H1 (cell line): Measurements from ENCODE around the gene STARD3NL. TPM values are rescaled to one million over a fixed set of nuclear protein-coding genes. Genes with fewer than 3 reads are reported as not detected.
A peak's percentile ranks its signal among the peaks of the same experiment; 100 is the strongest.
"Not testable (repeated sequence)": the region's sequence is repeated elsewhere in the genome, so short reads cannot be mapped to it uniquely, and the experiment has no call there.

Experiments
- CTCF ChIA-PET: fragments of 300-600 bp; sonication (Branson Sonifier 250); formaldehyde crosslinking; loops from one replicate; lab custom pipeline; 2021; ENCODE audit not compliant: partially characterized antibody; lab: Charles Lee
- POLR2A ChIA-PET: fragments of 300-600 bp; sonication (Branson Sonifier 250); formaldehyde crosslinking; loops from one replicate; lab custom pipeline; 2021; ENCODE audit warnings: inconsistent platforms; ENCODE audit not compliant: partially characterized antibody; lab: Charles Lee
- DNase-seq, 2 experiments: peaks; one replicate each; pipeline versions ENCODE4 v3.0.0 to v3.0.0-alpha.2; 2010 to 2022; ENCODE audit warnings: low spot score in 2 of 2, low read depth in 1 of 2, mixed read lengths in 1 of 2
- FAIRE-seq: peaks from 2 replicates; lab custom pipeline; 2011; peaks lifted over from hg19 to GRCh38; lab: Jason Lieb, UNC
- H2AFZ ChIP-seq: 2 replicates; pipeline ENCODE4 v1.8.1; 2012; ENCODE audit warnings: low read length, inconsistent platforms
- H2AK5ac ChIP-seq: 2 replicates; pipeline ENCODE4 v1.6.1; 2013; ENCODE audit warnings: low read depth, low read length
- H2BK120ac ChIP-seq: replicated peaks from 2 replicates; pipeline ENCODE3; 2013; ENCODE audit warnings: low read depth, low read length, inconsistent platforms
- H2BK12ac ChIP-seq: 2 replicates; pipeline ENCODE4 v1.6.1; 2013; ENCODE audit warnings: low read depth, low read length
- H2BK15ac ChIP-seq: 2 replicates; pipeline ENCODE4 v1.6.1; 2013; ENCODE audit warnings: low read length
- H2BK20ac ChIP-seq: 2 replicates; pipeline ENCODE4 v1.6.1; 2013; ENCODE audit warnings: low read length
- H2BK5ac ChIP-seq: 2 replicates; pipeline ENCODE4 v1.6.1; 2013; ENCODE audit warnings: low read depth, low read length
- H3K14ac ChIP-seq: 2 replicates; pipeline ENCODE4 v1.6.1; 2013; ENCODE audit warnings: inconsistent platforms; ENCODE audit not compliant: insufficient read length
- H3K18ac ChIP-seq: 2 replicates; pipeline ENCODE4 v1.6.1; 2013; ENCODE audit warnings: low read length; ENCODE audit errors: extremely low read depth
- H3K23ac ChIP-seq: 2 replicates; pipeline ENCODE4 v1.6.1; 2013; ENCODE audit warnings: inconsistent platforms; ENCODE audit not compliant: insufficient read length
- H3K23me2 ChIP-seq: 2 replicates; pipeline ENCODE4 v1.6.1; 2013; ENCODE audit warnings: low read depth, low read length
- H3K27ac ChIP-seq: 2 replicates; pipeline ENCODE4 v1.6.1; 2011; ENCODE audit warnings: low read depth, low read length, inconsistent platforms
- H3K27me3 ChIP-seq, 4 experiments: replicated peaks in 1 of 4; 1 replicate in 1 of 4; 2 replicates in 3 of 4; pipeline versions ENCODE4 v1.6.1 to v1.8.1; 2011 to 2013; ENCODE audit warnings: low read length in 3 of 4, mild to moderate bottlenecking in 3 of 4, inconsistent platforms in 2 of 4, mixed read lengths in 2 of 4, moderate library complexity in 1 of 4; ENCODE audit not compliant: control insufficient read depth in 3 of 4, insufficient read depth in 3 of 4; ENCODE audit errors: extremely low read depth in 1 of 4
- H3K36me3 ChIP-seq, 4 experiments: 2 replicates each; pipeline versions ENCODE4 v1.6.1 to v1.8.1; 2011 to 2013; ENCODE audit warnings: mild to moderate bottlenecking in 4 of 4, low read length in 3 of 4, moderate library complexity in 2 of 4, control low read depth in 1 of 4, inconsistent platforms in 1 of 4; ENCODE audit not compliant: insufficient read depth in 4 of 4, control insufficient read depth in 2 of 4
- H3K4ac ChIP-seq: replicated peaks from 2 replicates; pipeline ENCODE3; 2013; ENCODE audit warnings: low read length, low read depth, mixed read lengths, inconsistent platforms; ENCODE audit not compliant: insufficient read length
- H3K4me1 ChIP-seq, 4 experiments: replicated peaks in 1 of 4; 1 replicate in 1 of 4; 2 replicates in 3 of 4; pipeline versions ENCODE4 v1.6.1 to v1.8.1; 2011 to 2013; ENCODE audit warnings: low read length in 3 of 4, inconsistent platforms in 2 of 4, mixed read lengths in 1 of 4; ENCODE audit not compliant: insufficient read depth in 4 of 4, control insufficient read depth in 3 of 4
- H3K4me2 ChIP-seq, 2 experiments: 2 replicates each; pipeline versions ENCODE4 v1.6.1 to v1.8.1; 2011 to 2013; ENCODE audit warnings: low read depth in 2 of 2, low read length in 2 of 2, control low read depth in 1 of 2, inconsistent platforms in 1 of 2, mild to moderate bottlenecking in 1 of 2; ENCODE audit not compliant: insufficient read depth in 1 of 2
- H3K4me3 ChIP-seq, 4 experiments: fragments of 200-600, 300-600 bp in 1 of 4; sonication (generic), shearing (Covaris generic), sonication (Bioruptor Twin) in 1 of 4; 2 replicates each; pipeline versions ENCODE4 v1.5.1 to v1.8.1; 2011 to 2016; ENCODE audit warnings: low read length in 4 of 4, low read depth in 3 of 4, control low read depth in 2 of 4, inconsistent platforms in 2 of 4, mild to moderate bottlenecking in 2 of 4, mixed read lengths in 1 of 4, moderate library complexity in 1 of 4; ENCODE audit not compliant: insufficient read depth in 2 of 4; ENCODE audit errors: extremely low read depth in 1 of 4
- H3K56ac ChIP-seq: replicated peaks from 2 replicates; pipeline ENCODE3; 2013; ENCODE audit warnings: low read depth, mild to moderate bottlenecking, mixed read lengths, low read length, inconsistent platforms; ENCODE audit not compliant: insufficient read length
- H3K79me1 ChIP-seq: 2 replicates; pipeline ENCODE4 v1.6.1; 2013; ENCODE audit warnings: low read depth, low read length, control low read depth
- H3K79me2 ChIP-seq, 2 experiments: 2 replicates each; pipeline versions ENCODE4 v1.6.1 to v1.8.1; 2012 to 2013; ENCODE audit warnings: low read length in 2 of 2, mild to moderate bottlenecking in 2 of 2, inconsistent platforms in 1 of 2; ENCODE audit not compliant: insufficient read depth in 2 of 2, control insufficient read depth in 1 of 2
- H3K9ac ChIP-seq, 4 experiments: replicated peaks in 1 of 4; 1 replicate in 1 of 4; 2 replicates in 3 of 4; pipeline versions ENCODE4 v1.6.1 to v1.8.1; 2011 to 2013; ENCODE audit warnings: low read depth in 3 of 4, low read length in 3 of 4, control low read depth in 2 of 4, mild to moderate bottlenecking in 2 of 4, moderate library complexity in 2 of 4, inconsistent platforms in 1 of 4; ENCODE audit errors: extremely low read depth in 1 of 4
- H3K9me3 ChIP-seq, 2 experiments: 2 replicates each; pipeline versions ENCODE4 v1.6.1 to v1.8.1; 2012 to 2013; ENCODE audit warnings: mild to moderate bottlenecking in 2 of 2, moderate library complexity in 2 of 2, control low read depth in 1 of 2, inconsistent platforms in 1 of 2, low read depth in 1 of 2, low read length in 1 of 2, mixed read lengths in 1 of 2; ENCODE audit not compliant: insufficient read depth in 2 of 2
- H4K20me1 ChIP-seq, 2 experiments: replicated peaks in 1 of 2; 2 replicates each; pipeline versions ENCODE3 to v1.8.1; 2011 to 2013; ENCODE audit warnings: inconsistent platforms in 2 of 2, low read length in 2 of 2, mild to moderate bottlenecking in 1 of 2; ENCODE audit not compliant: insufficient read depth in 2 of 2, control insufficient read depth in 1 of 2
- H4K5ac ChIP-seq: 2 replicates; pipeline ENCODE4 v1.6.1; 2013; ENCODE audit warnings: low read length, low read depth, mixed read lengths, inconsistent platforms; ENCODE audit not compliant: insufficient read length
- H4K8ac ChIP-seq: 2 replicates; pipeline ENCODE4 v1.8.0; 2013; ENCODE audit warnings: mild to moderate bottlenecking, moderate library complexity, low read length, inconsistent platforms; ENCODE audit not compliant: insufficient read depth; ENCODE audit errors: extremely low read depth
- H4K91ac ChIP-seq: replicated peaks from 2 replicates; pipeline ENCODE3; 2013; ENCODE audit warnings: low read length, mixed read lengths, inconsistent platforms; ENCODE audit not compliant: insufficient read length
- SRF ChIP-seq: IDR thresholded peaks from 2 replicates; pipeline ENCODE4 v1.6.1; 2011; ENCODE audit warnings: mild to moderate bottlenecking, low read depth, low read length, moderate library complexity
- WGBS, 2 experiments: shearing (Covaris generic) in 1 of 2; methylation state at CpG; one replicate each; pipeline versions ENCODE4 v1.1.6 to v1.1.7; 2013 to 2015; ENCODE audit warnings: low lambda C conversion rate in 2 of 2, mixed read lengths in 2 of 2, inconsistent platforms in 1 of 2, low coverage in 1 of 2, missing lambda C conversion rate in 1 of 2; ENCODE audit not compliant: insufficient replicate concordance in 2 of 2, insufficient coverage in 1 of 2, insufficient read length in 1 of 2; ENCODE audit errors: extremely low coverage in 1 of 2, missing lambda C conversion rate in 1 of 2; 5-methylcytosine and 5-hydroxymethylcytosine counted together
- polyA plus RNA-seq, 7 experiments: library from polyadenylated mRNA; depleted of rRNA in 3 of 7; stranded (reverse) in 5 of 7; unstranded in 2 of 7; fragments of >200 nt in 5 of 7; fragments of 200-250 nt in 2 of 7; gene quantifications; 1 replicate in 5 of 7; 2 replicates in 1 of 7; 4 replicates in 1 of 7; pipeline versions ENCODE4 v1.2.1 to v1.2.3, GENCODE V29; 2011 to 2013; ENCODE audit warnings: missing spikeins in 2 of 7, mixed read lengths in 2 of 7
- total RNA-seq: library from RNA; stranded (reverse); fragmentation: NEBNext Ultra II Directional; extraction: Animal tissue kit (Norgen Biotek cat#: 25700); gene quantifications from 2 replicates; pipeline ENCODE4 v1.2.1, GENCODE V29; 2021

Gene STARD3NL
- total and polyA plus RNA-seq, 2 of the 8 experiments (the other 6 are each of a cell fraction or from before 2014, with no cell fraction given): 27.1 to 40.5 TPM

DNA sequence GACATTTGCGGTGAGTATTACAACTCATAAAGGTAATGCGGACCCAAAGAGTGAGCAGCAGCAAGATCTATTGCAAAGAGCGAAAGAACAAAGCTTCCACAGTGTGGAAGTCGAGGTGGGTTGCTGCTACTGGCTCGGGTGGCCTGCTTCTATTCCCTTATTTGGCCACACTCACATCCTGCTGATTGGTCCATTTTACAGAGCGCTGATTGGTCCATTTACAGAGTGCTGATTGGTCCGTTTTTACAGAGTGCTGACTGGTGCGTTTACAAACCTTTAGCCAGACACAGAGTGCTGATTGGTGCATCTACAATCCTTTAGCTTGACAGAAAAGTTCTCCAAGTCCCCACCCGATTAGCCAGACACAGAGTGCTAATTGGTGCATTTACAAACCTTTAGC lies 2.5 kb upstream of the STARD3NL start:
- Histone ChIP-seq H3K79me2 (peaks cover 0 to 22% of the 10 kb centered on the region in 2 experiments; a peak in 2 of 4 replicates), H4K8ac (peak overlapping the region; percentile 18; the same call in 1 of the 2 replicates)
- H4K5ac ChIP-seq, H3K4me3 ChIP-seq, H3K14ac ChIP-seq, H3K18ac ChIP-seq, H4K91ac ChIP-seq, H2BK120ac ChIP-seq, H3K4ac ChIP-seq, H2AK5ac ChIP-seq, H4K20me1 ChIP-seq, H3K9ac ChIP-seq, H2BK15ac ChIP-seq, H3K36me3 ChIP-seq, H2BK20ac ChIP-seq, FAIRE-seq, H2BK12ac ChIP-seq, H3K9me3 ChIP-seq, DNase-seq, H2AFZ ChIP-seq, H3K56ac ChIP-seq, H3K4me1 ChIP-seq, H3K79me1 ChIP-seq, H2BK5ac ChIP-seq, H3K23ac ChIP-seq, H3K4me2 ChIP-seq, H3K23me2 ChIP-seq, H3K27ac ChIP-seq, H3K27me3 ChIP-seq: not testable (repeated sequence)
- WGBS, 2 experiments: 88% methylated on average over 8 of the region's 9 CpGs; no CpG with 5 or more reads in 1 of the 2 experiments
- ChIA-PET POLR2A (interaction anchor here (1.2 kb wide), 1 partner anchor 18 kb away, joined by 3 read pairs; no protein-coding TSS in a partner anchor), CTCF (interaction anchor here (1.1 kb wide), 1 partner anchor 194 kb away, joined by 3 read pairs; no protein-coding TSS in a partner anchor)
- TF ChIP-seq SRF: peak; percentile 53
